KG1 (cell line): Measurements from ENCODE around the gene VGF.

Experiments used
- DNase-seq: peaks from one replicate; lab custom pipeline; 2025; lab: John Stamatoyannopoulos, UW

VGF gene

DNA sequence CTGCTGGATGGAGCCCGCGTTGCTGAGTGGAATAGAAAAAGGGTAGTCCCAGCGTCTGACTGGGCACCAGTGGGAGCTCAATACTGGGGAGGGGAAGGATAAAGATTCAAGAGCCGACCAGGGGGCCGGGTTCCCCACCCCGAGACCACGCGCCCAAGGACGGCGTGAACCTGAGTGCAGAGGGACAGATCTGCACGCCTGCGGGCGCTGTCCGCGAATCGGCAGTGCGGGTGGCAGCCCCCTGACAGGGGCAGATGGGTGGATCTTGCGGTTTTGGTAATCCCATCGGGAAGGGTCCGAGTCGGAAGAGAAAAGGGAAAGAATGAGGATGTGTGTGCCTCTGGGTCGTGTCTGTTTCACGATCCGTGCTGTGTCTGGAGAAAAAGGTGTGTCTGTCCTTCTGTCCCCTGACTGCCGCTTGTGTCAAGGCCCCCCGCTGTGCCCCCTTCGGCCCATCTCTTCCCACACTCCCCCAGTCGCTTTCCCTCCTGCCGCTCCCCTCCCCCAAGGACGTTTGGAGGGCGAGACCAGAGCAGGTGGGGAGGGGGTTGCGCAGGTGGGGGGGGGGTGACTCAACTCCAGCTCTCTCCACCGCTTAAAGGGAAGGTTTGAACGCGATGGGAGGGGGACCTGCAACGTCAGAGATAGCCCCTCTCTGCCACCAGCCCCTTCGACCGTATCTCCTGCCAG lies 734 bp upstream of the VGF start:
- DNase-seq = no peak

DNA sequence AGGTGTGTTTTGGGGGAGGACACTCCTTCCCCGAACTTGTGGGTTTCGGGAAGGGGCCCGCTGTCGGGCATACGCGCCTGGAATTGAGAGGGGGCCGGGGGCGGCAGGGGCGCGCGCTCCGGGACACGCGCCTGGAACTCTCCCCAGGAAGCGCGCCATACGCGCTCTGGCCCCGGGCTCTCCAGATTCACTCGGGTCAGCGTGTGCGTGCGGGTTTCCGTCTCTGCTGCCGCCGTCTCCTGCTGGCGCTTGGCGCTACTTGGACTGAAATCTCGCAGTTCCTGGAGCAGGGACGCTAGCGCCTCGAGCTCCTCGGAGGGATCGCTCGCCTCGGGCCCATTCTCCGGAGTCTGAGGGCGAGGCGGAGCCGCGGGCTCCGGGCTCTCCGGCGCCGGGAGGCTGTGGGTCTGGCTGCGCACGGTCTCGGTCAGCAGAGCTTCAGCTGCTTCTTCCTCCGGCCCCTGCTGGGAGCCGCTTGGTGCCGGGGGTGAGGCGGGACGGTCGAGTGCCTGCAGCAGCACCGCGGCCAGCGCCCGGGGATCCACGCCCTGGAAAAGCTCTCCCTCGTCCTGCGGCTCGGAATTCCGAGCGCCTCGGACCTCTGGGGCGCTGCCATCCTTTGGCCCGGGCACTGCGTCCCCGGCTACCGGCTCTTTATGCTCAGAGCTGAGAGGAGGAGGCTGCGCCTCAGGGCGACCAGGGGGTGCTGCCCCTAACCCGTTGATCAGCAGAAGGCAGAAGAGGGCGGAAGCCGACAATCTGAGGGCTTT lies 1.1 kb downstream of the VGF start:
- DNase-seq = no peak

DNA sequence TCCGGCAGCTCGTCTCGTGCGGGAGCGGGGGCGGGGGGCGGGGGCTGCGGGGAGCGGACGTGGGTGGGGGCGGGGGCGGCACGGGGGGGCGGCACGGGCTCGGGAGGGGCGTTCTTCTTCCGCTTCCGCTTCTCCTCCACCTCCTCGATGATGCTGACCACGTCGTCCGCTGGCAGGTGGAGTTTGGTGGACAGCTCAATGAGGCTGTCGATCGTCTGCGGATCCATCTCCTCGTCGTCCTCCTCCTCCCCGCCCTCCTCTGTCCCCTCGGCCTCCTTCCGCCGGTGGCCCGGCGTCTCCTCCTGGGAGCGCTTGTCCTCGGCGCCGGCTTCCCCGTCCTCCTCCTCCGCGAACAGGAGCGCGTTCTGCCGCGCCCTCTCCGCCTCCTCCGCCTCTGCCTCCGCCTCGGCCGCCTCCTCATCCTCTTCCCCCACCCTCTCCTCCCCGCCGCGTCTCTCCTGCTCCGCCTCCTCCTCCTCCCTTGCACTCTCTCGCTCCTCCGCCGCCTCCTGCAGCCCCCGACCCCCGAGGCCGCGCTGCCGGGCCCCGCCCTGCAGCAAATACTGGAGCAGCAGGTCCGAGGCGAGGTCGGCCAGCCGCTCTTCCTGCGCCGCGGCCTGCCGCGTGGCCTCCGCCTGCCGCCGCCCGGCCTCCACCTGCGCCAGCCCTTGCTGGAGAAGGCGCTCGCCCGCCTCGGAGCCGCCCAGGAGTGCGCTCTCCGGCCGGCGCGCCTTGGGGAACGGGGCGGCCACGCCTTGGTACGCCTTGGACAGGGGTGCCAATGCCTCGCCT lies 1.9 kb downstream of the VGF start:
- no peak for DNase-seq

DNA sequence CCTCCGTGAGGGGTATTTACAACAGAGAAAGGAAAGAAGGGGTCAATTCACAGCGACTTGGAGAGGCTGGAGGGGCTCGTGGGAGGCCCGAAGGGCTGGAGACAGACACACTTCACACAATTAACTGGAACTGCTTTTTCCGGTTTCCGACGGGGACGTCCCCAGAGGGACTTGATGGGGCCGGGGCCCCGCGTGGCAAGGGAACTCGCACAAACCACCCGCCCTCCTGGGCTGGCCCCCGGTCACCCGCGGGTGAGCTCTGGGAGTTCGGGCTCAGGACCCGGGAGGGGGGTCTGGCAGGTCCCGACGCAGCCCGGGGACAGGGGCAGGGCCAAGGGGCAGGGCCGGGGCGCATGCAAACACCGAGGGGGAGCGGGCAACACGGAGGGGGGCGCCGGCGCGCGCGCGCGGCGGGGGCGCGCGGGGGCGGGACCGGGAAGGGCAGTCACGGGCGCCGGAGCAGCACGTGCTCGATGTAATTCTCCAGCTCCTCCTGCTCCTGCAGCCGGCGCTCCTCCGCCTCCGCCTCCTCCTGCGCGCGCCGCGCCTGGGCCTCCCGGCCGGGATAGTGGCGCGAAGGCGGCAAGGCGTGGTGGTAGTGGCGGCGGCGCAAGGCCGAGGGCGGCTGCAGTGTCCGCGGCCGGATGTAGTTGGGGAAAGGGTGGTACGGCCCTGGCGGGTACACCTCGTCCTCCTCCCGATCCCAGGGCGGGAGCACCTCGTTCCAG lies 2.7 kb downstream of the VGF start:
- no peak for DNase-seq

DNA sequence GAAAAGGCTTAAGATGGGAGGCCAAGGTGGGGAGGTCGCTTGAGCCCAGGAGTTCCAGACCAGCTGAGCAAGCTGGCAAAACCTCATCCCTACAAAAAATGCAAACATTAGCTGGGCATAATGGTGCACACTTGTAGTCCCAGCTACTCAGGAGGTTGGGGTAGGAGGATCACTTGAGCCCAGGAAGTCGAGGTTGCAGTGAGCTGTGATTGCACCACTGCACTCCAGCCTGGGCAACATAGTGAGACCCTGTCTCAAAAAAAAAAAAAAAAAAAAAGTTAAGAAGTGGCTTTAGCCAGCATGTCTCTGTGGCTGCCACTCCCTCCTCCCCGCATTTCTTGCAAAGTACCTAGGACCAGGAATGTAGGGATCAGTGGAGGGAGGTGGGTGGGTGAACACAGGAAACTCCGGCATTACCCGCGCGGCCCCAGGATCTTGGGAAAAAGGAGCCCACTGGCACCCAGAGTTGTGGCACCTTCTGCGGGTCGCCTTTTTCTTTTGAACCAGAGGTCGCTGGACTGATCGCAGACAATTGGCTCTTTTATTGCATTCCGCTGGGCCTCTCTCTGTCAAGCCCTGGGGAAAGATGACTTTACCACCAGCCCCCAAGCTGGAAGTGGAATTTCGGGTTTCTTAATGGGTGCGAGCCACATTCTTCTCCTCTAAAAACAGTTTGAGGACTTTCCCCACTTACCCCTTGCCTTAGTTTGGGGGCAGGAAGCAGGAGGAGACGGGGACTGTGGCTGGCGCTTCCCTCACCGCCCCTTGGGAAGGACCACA lies 3.5 kb downstream of the VGF start:
- no peak for DNase-seq

DNA sequence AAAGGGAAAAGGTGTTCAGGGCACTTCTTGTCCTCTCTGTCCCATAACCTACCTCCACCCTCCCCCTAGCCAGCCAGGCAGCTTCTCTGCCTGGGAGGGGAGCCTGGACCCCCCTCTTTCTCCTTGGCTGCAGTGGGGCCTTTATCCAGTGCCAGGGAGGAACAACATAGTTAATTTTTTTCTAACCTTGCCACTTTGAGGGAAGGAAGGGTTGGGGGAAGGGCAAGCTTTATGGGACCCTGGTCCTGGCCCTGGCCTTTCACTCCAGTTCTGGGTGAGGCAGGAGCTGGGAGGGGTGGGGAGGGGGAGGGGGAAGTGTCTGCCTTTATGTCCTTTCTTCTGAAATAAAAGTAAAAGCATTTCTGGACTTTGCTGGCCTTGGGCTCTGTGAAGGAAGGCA lies 4.5 kb downstream of the VGF start:
- no peak for DNase-seq

DNA sequence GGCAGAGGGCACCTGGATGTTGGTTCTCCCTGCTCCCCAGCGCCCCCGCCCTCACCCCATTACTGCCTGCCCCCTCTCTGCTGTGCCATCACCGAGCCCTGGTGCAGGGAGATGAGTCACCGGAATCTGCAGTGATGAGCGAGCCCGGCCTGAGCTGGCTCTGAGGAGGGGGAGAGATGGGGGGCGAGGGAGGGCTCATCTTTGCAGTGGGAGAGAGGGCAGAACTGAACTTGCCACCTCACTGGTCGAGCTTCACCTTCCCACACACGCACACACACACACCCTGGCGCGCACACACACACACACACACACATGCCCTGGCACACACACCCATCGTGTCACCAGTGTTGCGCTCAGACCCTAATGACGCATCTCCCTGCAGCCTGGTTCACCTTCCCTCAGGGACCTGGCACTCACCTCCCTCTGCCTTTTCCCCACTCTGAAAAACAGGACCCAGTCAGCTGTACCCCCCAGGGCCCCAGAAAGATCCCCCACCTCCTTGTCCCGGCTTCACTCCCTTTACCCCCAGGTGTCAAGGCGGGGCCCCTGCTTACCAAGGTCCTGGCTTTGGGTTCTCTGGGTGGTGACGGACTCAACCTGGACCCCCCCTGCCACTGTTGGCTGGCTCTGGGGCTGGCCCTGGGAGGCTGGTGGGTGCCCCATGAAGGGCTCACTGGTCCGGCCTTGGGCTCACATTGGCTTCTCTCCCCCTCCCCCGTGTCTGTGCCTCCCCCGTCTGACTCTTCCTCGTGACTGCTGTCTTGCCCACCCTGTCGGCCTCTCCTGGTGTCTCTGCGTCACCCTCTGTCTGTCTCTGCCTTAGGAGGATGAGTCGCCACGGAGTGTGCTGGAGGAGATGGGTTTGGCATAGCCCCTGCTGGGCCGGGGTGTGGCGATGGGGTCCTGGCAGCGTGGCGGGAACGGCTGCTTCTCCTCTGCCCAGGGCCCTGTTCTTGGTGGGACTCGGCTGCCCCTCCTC lies 5.4 kb downstream of the VGF start:
- no peak for DNase-seq

DNA sequence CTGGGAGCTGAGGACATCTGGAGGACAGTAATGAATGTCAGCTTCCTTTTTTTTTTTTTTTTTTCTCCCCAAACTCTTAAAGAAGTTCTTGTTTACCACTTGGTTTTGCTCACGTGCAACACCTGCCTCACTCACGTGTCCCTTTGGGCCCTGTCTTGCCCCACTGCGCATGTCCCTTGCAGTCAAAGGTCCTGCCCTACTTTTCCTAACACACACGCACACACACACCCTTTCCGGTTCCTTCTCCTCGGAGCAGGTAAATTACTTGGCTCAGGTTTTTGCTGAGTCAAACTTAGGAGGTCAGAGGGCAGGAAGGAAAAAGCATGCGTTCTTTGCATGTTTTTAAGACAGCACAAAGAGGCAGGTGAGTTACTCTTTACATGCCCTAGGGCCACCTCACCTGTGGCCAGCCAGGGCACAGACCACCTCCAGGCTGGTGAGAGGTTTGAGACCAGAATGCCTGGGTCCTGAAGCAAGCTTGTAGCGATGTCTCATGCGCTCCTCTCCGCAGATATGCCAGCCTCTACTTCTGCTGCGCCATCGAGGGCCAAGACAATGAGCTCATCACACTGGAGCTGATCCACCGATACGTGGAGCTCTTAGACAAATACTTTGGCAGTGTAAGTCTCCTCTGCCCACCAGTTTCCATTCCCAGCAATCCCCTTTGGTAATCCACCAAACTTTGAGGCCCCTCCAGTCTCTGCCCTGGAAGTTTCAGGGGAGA lies 8.3 kb downstream of the VGF start:
- DNase-seq = no peak

DNA sequence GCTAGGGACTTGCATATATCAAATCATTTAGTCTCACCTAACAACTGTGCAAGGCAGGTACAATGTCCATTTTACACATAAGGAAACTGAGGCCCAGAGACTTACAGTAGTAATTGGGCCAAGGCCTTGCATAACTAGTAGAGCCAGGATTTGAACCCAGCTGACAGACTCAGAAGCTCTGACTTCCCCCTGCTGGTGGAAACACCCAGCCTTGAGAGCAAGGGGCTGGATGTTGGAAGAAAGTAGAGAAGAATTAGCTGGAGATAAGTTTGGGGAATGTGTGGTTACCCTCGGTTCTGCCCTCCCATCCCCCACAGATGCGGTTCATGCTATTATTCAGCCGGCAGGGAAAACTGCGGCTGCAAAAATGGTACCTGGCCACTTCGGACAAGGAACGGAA lies 9.1 kb downstream of the VGF start:
- no peak for DNase-seq

DNA sequence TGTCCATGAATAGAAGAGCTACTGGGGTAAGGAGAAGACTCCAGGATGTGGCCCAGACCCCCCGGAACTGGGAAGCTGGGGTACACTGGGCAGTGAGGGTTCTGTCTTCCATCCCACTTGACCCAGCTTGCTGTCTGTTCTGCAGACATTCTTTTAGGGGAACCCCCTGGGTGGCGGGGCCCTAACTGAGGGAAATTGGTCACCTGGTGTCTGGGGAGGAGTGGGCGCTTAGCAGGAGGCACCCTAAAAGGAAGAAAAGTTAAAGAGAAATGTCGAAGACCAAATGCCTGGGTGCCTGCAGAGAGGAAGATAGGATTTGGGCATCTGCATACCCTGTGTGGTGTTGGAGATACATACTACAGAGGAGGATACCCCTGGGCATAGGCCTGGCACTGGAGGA lies 10.1 kb downstream of the VGF start:
- DNase-seq = no peak

DNA sequence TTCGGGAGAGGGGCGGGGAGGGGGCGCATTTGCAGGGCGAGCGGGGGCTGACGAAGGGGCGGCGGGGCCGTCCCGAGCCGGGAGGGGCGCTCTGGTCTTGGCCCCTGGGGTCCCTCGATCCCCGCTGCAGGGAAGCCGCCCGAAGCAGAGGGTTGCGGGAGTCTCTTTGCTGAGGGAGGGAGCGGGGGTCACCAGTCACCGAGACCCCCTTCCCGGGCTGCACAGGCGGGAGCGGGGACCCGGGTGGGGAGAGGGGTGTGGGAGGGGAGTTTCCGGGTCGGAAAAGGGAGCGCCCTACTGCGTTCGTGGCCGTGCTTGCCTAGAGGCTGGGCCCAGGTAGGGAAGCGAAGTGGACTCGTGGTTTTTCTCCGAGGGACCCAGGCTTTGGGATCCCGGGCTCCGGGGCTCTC lies 10.7 kb downstream of the VGF start:
- DNase-seq = no peak

DNA sequence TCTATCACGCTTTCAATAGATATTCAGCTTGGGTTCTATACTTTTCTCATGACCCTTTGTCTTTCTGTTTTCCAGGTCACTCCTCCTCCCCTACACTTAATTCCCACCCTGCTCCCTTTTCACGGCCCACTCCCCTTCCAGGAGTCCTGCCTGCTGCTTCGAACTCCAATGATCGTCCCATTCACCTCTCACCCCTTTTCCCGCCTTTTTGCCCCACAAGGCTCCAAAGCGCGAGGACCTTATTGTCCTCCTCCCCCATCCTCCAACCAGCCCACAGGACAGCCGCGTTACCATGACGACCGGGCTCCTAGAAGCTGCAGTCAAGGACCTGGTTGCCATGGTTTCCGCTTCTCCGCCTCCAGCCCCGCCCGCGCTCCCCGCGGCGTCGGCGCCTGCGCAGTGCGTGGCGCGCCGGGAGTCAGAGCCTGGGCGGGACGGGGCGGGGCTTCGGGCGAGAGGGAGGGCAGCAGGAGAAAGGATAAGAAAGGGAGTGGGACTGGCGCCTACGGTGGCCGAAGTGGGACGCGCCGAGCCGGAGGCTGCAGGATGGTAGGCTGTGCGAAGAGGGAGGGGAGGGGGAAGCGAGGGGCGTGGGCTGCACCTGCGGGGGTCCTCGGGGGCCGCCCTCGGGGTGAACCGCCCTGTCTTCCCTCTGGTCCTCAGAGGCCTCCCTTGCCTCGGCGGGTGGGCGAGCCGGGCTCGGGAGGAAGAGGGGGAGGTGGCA lies 11.2 kb downstream of the VGF start, which contains the start of gene AP1S1:
TSS of gene AP1S1 (plus strand) at position 508 of the 724 bp plus-strand sequence. CDS start at position 547, 39 bp downstream.
- peak; percentile 28 for DNase-seq

DNA sequence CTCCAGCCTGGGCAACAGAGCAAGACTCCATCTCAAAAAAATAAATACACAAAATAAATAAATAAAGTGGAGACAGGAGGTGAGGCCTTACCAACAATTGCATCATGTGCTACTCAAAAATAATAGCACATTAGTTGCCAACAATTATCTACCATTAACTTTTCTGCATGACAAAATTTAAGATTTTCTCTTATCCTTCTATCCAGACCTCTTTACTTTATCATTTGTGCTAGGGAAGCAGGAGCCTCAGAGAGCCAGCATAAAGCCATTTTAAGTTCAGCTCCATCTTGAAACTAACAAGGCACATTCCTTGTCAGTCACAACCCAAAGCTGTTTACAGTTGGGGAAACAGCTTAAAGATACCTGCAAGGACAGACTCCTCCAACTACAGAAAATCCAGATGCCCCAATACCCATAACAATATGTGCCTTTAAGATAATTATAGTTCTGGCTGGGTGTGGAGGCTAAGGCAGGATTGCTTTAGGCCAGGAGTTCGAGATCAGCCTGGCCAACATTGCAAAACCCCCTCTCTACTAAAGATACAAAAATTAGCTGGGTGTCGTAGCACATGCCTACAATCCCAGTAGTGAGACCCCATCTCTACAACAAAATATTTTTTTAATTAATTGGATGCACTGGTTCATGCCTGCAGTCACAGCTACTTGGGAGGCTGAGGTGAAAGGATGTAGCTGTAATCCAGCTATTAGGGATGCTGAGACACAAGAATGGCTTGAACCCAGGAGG lies 13.3 kb downstream of the VGF start:
- DNase-seq = no peak

DNA sequence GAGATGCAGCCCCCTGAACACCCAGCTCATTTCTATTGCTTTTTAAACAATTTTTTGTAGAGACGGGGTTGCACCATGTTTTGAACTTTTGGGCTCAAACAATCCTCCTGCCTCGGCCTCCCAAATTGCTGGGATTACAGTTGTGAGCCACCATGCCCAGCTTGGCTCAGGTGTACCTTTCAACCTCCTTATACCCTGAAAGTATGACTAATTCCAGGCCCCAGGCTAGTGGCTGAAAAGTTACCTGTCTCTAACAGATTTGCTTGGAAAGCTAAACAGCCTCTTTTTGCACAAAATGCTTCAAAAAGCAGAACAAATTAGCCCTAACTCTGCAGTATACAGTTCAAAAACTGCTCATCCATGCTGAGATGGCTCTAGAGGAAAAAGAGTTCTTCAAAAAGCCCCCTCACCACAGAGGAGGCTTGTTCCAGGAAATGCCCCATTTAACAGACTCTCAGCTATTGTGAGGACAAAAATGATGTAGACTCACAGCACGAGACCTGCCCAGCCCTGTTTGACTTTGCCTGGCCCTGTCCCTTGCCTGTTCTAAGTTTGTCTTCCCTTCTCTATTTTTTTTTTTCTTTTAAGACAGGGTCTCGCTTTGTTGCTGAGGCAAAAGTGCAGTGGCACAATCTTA lies 24.5 kb downstream of the VGF start:
- no peak for DNase-seq

DNA sequence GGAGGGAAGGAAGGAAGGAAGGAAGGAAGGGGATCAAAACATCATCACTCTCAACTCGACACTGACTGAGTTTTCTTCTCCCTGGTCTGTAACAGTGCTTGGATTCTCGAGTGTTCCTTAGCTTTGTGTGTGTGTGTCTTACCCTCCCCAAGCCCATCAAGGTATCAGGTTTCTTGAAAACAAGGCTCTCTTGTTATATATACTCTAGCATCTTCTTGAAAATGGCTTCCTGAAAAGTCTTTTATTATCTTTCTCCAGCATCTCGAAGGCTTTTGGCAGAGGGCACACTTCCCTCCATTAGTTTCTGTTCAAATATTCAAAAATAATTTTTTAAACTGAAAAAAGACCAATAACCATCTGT lies 25.1 kb downstream of the VGF start:
- no peak for DNase-seq

DNA sequence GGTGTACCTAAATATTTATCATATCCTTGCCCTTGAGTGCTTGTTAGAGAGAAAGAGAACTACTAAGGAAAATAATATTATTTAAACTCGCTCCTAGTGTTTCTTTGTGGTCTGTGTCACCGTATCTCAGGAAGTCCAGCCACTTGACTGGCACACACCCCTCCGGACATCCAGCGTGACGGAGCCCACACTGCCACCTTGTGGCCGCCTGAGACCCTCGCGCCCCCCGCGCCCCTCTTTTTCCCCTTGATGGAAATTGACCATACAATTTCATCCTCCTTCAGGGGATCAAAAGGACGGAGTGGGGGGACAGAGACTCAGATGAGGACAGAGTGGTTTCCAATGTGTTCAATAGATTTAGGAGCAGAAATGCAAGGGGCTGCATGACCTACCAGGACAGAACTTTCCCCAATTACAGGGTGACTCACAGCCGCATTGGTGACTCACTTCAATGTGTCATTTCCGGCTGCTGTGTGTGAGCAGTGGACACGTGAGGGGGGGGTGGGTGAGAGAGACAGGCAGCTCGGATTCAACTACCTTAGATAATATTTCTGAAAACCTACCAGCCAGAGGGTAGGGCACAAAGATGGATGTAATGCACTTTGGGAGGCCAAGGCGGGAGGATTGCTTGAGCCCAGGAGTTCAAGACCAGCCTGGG lies 27.0 kb downstream of the VGF start:
- DNase-seq = no peak

DNA sequence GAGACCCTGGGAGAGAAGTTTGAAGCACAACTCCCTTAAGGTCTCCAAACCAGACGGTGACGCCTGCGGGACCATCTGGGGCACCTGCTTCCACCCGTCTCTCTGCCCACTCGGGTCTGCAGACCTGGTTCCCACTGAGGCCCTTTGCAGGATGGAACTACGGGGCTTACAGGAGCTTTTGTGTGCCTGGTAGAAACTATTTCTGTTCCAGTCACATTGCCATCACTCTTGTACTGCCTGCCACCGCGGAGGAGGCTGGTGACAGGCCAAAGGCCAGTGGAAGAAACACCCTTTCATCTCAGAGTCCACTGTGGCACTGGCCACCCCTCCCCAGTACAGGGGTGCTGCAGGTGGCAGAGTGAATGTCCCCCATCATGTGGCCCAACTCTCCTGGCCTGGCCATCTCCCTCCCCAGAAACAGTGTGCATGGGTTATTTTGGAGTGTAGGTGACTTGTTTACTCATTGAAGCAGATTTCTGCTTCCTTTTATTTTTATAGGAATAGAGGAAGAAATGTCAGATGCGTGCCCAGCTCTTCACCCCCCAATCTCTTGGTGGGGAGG lies 27.6 kb downstream of the VGF start:
- DNase-seq = no peak
